ENCODE data around the gene SHKBP1.
A peak's percentile ranks its signal among the peaks of the same experiment; 100 is the strongest.

Gene SHKBP1

DNA sequence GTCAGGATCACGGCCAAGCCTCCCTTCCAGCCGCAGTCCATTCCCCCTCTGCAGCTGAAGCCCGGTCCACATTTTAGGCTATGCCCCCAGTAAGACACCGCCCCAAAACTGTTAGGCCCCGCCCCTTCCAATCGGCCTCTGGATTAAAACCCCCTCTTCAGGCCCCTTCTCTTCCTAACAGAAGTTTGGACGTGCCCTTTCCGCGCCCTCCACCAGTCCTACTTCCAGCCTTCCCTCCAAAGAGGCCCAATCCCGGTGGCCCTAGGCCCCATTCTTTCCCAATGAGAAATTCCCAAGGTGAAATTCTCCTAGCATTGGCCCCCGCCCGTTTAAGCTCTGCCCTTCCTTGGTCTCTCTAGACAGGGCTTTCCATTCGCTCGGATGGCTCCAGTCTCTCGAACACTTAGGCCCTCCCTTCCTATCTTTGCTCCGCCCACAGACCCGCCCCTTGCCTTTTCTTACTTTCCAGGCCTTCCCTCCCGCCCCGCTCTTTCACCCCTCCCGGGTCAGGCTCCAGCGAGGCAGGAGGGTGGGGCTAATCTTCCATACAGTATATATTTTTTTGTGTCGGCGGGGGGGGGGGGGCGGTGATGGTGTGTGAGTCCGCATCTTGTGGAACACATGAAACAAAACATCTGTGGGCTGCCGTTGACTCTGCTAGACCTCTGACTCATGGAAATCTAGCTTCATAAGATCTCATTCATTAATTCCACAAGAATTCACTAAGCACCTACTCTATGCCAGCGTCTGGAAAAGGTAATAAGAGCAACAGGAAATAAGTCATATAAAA lies 38.1 kb downstream of the SHKBP1 start:
- H3K27me3 ChIP-seq (ENCODE audit: insufficient read depth, low read length), result peaks cover 31% of the 10 kb centered on the region
- peak overlapping the region; percentile 62 for H3K27ac ChIP-seq (ENCODE audit: low read length)
- peak overlapping the region; percentile 83; the same call in 1 of the 2 replicates for H3K9ac ChIP-seq (ENCODE audit: low read depth, low read length)
- no peaks in the 10 kb centered on the region for H3K9me3 ChIP-seq (ENCODE audit: insufficient read depth, low read depth, low read length)
- peaks cover 16% of the 10 kb centered on the region for H3K36me3 ChIP-seq (ENCODE audit: insufficient read depth, low read depth, low read length)
- H3K4me1 ChIP-seq (ENCODE audit: insufficient read depth, low read length), result no peaks in the 10 kb centered on the region
- H3K4me3 ChIP-seq (ENCODE audit: low read length), result peak overlapping the region; percentile 92

- Histone ChIP-seq H3K27me3 (ENCODE audit: insufficient read depth, low read length) (peaks cover 19% of the 10 kb centered on the region), H3K9ac (ENCODE audit: low read depth, low read length) (no peak overlapping the region), H3K4me3 (ENCODE audit: low read length) (no peak overlapping the region), H3K9me3 (ENCODE audit: insufficient read depth, low read depth, low read length) (no peaks in the 10 kb centered on the region), H3K27ac (ENCODE audit: low read length) (no peak overlapping the region), H3K36me3 (ENCODE audit: insufficient read depth, low read depth, low read length) (peaks cover 22% of the 10 kb centered on the region), H3K4me1 (ENCODE audit: insufficient read depth, low read length) (no peaks in the 10 kb centered on the region)
These were observed 39.5 kb downstream of the SHKBP1 start for GRCh38 chr19:40616178-40616577.

DNA sequence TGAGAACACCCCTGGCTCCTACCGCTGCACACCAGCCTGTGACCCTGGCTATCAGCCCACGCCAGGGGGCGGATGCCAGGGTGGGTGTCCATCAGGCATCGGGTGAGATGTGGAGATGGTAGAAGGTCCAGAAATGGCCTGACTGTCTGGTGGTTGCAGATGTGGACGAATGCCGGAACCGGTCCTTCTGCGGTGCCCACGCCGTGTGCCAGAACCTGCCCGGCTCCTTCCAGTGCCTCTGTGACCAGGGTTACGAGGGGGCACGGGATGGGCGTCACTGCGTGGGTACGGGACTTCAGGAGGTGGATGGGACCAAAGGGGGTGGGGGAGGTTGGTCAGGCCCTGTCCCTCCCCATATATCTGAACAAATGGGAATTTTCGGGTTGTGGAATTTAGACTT lies 40.3 kb downstream of the SHKBP1 start:
- H3K27ac ChIP-seq (ENCODE audit: low read length), result no peak overlapping the region
- H3K9me3 ChIP-seq (ENCODE audit: insufficient read depth, low read depth, low read length), result no peaks in the 10 kb centered on the region
- peaks cover 11% of the 10 kb centered on the region for H3K27me3 ChIP-seq (ENCODE audit: insufficient read depth, low read length)
- no peak overlapping the region for H3K4me3 ChIP-seq (ENCODE audit: low read length)
- no peak overlapping the region for H3K9ac ChIP-seq (ENCODE audit: low read depth, low read length)
- no peaks in the 10 kb centered on the region for H3K4me1 ChIP-seq (ENCODE audit: insufficient read depth, low read length)
- H3K36me3 ChIP-seq (ENCODE audit: insufficient read depth, low read depth, low read length), result peaks cover 27% of the 10 kb centered on the region

DNA sequence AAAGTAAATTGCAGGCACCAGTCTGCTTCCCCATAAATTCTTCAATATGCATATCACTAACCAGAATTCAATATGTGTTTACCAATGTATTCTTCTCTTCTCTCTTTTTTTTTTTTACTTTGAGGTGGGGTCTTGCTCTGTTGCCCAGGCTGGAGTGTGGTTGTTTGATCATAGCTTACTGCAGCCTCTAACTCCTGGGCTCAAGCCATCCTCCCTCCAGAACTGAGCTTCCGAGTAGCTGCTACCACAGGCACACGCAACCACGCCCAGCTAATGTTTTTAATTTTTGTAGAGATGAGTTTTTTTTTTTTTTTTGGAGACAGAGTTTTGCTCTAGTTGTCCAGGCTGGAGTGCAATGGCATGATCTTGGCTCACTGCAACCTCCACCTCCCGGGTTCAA lies 41.3 kb downstream of the SHKBP1 start:
- Histone ChIP-seq H3K27ac (ENCODE audit: low read length) (no peak overlapping the region), H3K9ac (ENCODE audit: low read depth, low read length) (no peak overlapping the region), H3K4me1 (ENCODE audit: insufficient read depth, low read length) (peaks cover under 1% of the 10 kb centered on the region), H3K9me3 (ENCODE audit: insufficient read depth, low read depth, low read length) (no peaks in the 10 kb centered on the region), H3K36me3 (ENCODE audit: insufficient read depth, low read depth, low read length) (peaks cover 27% of the 10 kb centered on the region), H3K4me3 (ENCODE audit: low read length) (no peak overlapping the region), H3K27me3 (ENCODE audit: insufficient read depth, low read length) (peaks cover under 1% of the 10 kb centered on the region; the same call in 1 of the 2 replicates)

GRCh38 chr19:40619333-40620160 lies 42.9 kb downstream of the SHKBP1 start:
- no peaks in the 10 kb centered on the region for H3K9me3 ChIP-seq (ENCODE audit: insufficient read depth, low read depth, low read length)
- no peaks in the 10 kb centered on the region for H3K27me3 ChIP-seq (ENCODE audit: insufficient read depth, low read length)
- H3K4me3 ChIP-seq (ENCODE audit: low read length), result no peak overlapping the region
- no peak overlapping the region for H3K27ac ChIP-seq (ENCODE audit: low read length)
- no peak overlapping the region for H3K9ac ChIP-seq (ENCODE audit: low read depth, low read length)
- H3K4me1 ChIP-seq (ENCODE audit: insufficient read depth, low read length), result peaks cover 6% of the 10 kb centered on the region
- H3K36me3 ChIP-seq (ENCODE audit: insufficient read depth, low read depth, low read length), result peaks cover 27% of the 10 kb centered on the region

DNA sequence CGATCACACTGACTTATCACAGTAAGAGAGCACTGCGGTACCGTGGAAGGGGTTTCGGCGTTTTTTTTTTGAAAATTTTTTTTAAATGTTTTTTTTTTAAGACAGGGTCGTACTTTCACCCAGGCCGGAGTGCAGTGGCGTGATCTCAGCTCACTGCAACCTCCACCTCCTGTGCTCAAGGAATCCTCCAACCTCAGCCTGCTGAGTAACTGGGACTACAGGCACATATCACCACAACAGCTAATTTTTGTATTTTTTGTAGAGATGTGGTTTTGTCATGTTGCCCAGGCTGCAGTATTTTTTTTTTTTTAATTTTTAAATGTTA lies 43.5 kb downstream of the SHKBP1 start:
- H3K27ac ChIP-seq (ENCODE audit: low read length), result no peak overlapping the region
- no peaks in the 10 kb centered on the region for H3K27me3 ChIP-seq (ENCODE audit: insufficient read depth, low read length)
- H3K4me1 ChIP-seq (ENCODE audit: insufficient read depth, low read length), result peaks cover 6% of the 10 kb centered on the region
- H3K4me3 ChIP-seq (ENCODE audit: low read length), result no peak overlapping the region
- peaks cover 27% of the 10 kb centered on the region for H3K36me3 ChIP-seq (ENCODE audit: insufficient read depth, low read depth, low read length)
- H3K9me3 ChIP-seq (ENCODE audit: insufficient read depth, low read depth, low read length), result no peaks in the 10 kb centered on the region
- no peak overlapping the region for H3K9ac ChIP-seq (ENCODE audit: low read depth, low read length)

DNA sequence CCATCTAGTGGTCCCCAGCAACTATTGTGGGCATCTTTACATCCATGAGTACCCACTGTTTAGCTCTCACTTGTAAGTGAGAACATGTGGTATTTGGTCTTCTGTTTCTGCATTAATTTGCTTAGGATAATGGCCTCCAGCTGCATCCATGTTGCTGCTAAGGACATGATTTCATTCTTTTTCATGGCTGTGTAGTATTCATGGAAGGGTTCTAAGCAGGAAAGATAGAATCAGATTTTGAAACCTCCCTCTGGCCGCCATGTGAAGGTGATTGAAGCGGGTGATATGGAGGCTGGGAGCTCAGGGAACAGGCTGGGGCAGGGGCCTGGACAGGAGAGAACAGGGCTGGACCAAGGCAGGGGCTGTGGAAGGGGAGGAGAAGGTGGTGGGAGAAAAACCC lies 44.6 kb downstream of the SHKBP1 start:
- H3K9ac ChIP-seq (ENCODE audit: low read depth, low read length), result no peak overlapping the region
- no peaks in the 10 kb centered on the region for H3K9me3 ChIP-seq (ENCODE audit: insufficient read depth, low read depth, low read length)
- H3K4me3 ChIP-seq (ENCODE audit: low read length), result no peak overlapping the region
- H3K36me3 ChIP-seq (ENCODE audit: insufficient read depth, low read depth, low read length), result peaks cover 30% of the 10 kb centered on the region
- no peak overlapping the region for H3K27ac ChIP-seq (ENCODE audit: low read length)
- H3K27me3 ChIP-seq (ENCODE audit: insufficient read depth, low read length), result peaks cover 2% of the 10 kb centered on the region; the same call in 1 of the 2 replicates
- peaks cover 6% of the 10 kb centered on the region for H3K4me1 ChIP-seq (ENCODE audit: insufficient read depth, low read length)

DNA sequence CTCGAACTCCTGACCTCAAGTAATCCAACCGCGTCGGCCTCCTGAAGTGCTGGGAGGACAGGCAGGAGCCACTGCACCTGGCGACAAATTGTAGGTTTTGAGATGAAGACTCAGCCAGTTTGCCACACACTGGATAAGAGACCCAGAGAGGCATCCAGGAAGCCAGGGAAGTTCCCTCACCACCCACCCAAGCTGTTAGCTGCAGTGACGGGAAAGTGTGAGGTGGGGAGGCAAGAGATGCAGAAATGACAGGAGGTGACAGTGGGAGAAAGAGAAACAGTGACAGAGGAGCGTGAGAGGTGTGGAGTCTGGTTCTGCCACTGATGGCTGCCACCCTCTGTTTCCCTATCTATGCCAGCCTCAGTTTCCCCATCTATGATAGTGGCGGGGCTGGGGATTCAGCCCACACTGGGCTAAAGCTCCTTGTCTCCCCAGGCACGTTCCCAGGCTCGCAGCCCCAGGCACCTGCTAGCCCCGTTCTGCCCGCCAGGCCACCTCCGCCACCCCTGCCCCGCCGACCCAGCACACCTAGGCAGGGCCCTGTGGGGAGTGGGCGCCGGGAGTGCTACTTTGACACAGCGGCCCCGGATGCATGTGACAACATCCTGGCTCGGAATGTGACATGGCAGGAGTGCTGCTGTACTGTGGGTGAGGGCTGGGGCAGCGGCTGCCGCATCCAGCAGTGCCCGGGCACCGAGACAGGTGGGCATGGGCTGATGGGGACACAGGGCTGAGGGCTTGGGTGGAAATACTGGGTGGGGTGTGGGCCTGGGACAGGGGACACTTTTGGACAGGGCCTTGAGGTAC lies 45.5 kb downstream of the SHKBP1 start:
- Histone ChIP-seq H3K9me3 (ENCODE audit: insufficient read depth, low read depth, low read length) (no peaks in the 10 kb centered on the region), H3K27ac (ENCODE audit: low read length) (no peak overlapping the region), H3K9ac (ENCODE audit: low read depth, low read length) (no peak overlapping the region), H3K4me1 (ENCODE audit: insufficient read depth, low read length) (peaks cover 6% of the 10 kb centered on the region), H3K27me3 (ENCODE audit: insufficient read depth, low read length) (peaks cover 6% of the 10 kb centered on the region; the same call in 1 of the 2 replicates), H3K36me3 (ENCODE audit: insufficient read depth, low read depth, low read length) (peaks cover 29% of the 10 kb centered on the region), H3K4me3 (ENCODE audit: low read length) (no peak overlapping the region)

GRCh38 chr19:40622773-40623075 lies 46.1 kb downstream of the SHKBP1 start:
- H3K36me3 ChIP-seq (ENCODE audit: insufficient read depth, low read depth, low read length), result peaks cover 29% of the 10 kb centered on the region
- peaks cover 6% of the 10 kb centered on the region for H3K4me1 ChIP-seq (ENCODE audit: insufficient read depth, low read length)
- no peaks in the 10 kb centered on the region for H3K9me3 ChIP-seq (ENCODE audit: insufficient read depth, low read depth, low read length)
- no peak overlapping the region for H3K4me3 ChIP-seq (ENCODE audit: low read length)
- H3K9ac ChIP-seq (ENCODE audit: low read depth, low read length), result no peak overlapping the region
- no peak overlapping the region for H3K27ac ChIP-seq (ENCODE audit: low read length)
- H3K27me3 ChIP-seq (ENCODE audit: insufficient read depth, low read length), result peaks cover 6% of the 10 kb centered on the region; the same call in 1 of the 2 replicates

- Histone ChIP-seq H3K9me3 (ENCODE audit: insufficient read depth, low read depth, low read length) (no peaks in the 10 kb centered on the region), H3K9ac (ENCODE audit: low read depth, low read length) (peak overlapping the region; percentile 48; the same call in 1 of the 2 replicates), H3K27me3 (ENCODE audit: insufficient read depth, low read length) (peaks cover 6% of the 10 kb centered on the region; the same call in 1 of the 2 replicates), H3K27ac (ENCODE audit: low read length) (peak overlapping the region; percentile 21), H3K36me3 (ENCODE audit: insufficient read depth, low read depth, low read length) (peaks cover 29% of the 10 kb centered on the region), H3K4me3 (ENCODE audit: low read length) (peak overlapping the region; percentile 63), H3K4me1 (ENCODE audit: insufficient read depth, low read length) (peaks cover 6% of the 10 kb centered on the region)
These were observed 47.0 kb downstream of the SHKBP1 start for GRCh38 chr19:40623403-40624251.
